HCT116 (cell line): ENCODE data around the gene NRIP2. TPM values are rescaled to one million over a fixed set of nuclear protein-coding genes. Genes with fewer than 3 reads are reported as not detected.

Experiments
- ATAC-seq: fragments of 200-7000 bp; cut with Tn5 transposase; 2 replicates; pipeline ENCODE4 v1.9.1; 2020; ENCODE audit warnings: mild to moderate bottlenecking, moderate library complexity
- BruUV-seq: library from RNA; stranded (reverse); fragments of 400-500 nt; replicated peaks from 2 replicates; lab custom pipeline; 2021; lab: Mats Ljungman, UMichigan
- CTCF ChIA-PET: fragments of 300-600 bp; sonication (Branson Sonifier 250); formaldehyde crosslinking; loops from one replicate; lab custom pipeline; 2021; ENCODE audit warnings: antibody characterized with exemption; lab: Charles Lee
- POLR2A ChIA-PET: fragments of 300-600, 350-600 bp; sonication (Branson Sonifier 250); formaldehyde crosslinking; loops from one replicate; lab custom pipeline; 2021; ENCODE audit warnings: antibody characterized with exemption; lab: Charles Lee
- RAD21 ChIA-PET, 2 experiments: fragments of 300-600 bp; sonication (Branson Sonifier 250); formaldehyde crosslinking; loops; one replicate each; lab custom pipeline; 2023; ENCODE audit warnings: low total read pairs in 2 of 2; ENCODE audit not compliant: uncharacterized antibody in 2 of 2, unreplicated experiment in 2 of 2, low non-redundant PET in 1 of 2; lab: Charles Lee
- DNase-seq: peaks from one replicate; pipeline ENCODE4 v3.0.0-alpha.2; 2010; ENCODE audit warnings: low read depth, low spot score
- H2AFZ ChIP-seq: fragments of 200-600 bp; shearing (Covaris generic), sonication (generic); 2 replicates; pipeline ENCODE4 v1.6.1; 2017; ENCODE audit warnings: low read depth, mixed run types, mixed read lengths, antibody characterized with exemption, low read length; ENCODE audit not compliant: poor library complexity, severe bottlenecking
- H3K27ac ChIP-seq: 2 replicates; pipeline ENCODE4 v1.5.1; 2012; ENCODE audit warnings: low read depth, low read length
- H3K27me3 ChIP-seq: fragments of 200-600 bp; sonication (generic); 2 replicates; pipeline ENCODE4 v1.6.1; 2016; ENCODE audit warnings: mixed run types, low read length, mixed read lengths; ENCODE audit not compliant: insufficient read depth
- H3K36me3 ChIP-seq, 2 experiments: fragments of 200-500 bp in 1 of 2; fragments of 200-600 bp in 1 of 2; sonication (Bioruptor generic) in 1 of 2; sonication (generic) in 1 of 2; 2 replicates each; pipeline versions ENCODE4 v1.5.1 to v1.6.1; 2014 to 2016; ENCODE audit warnings: low read length in 2 of 2, inconsistent platforms in 1 of 2, mixed read lengths in 1 of 2, mixed run types in 1 of 2; ENCODE audit not compliant: insufficient read depth in 2 of 2, control insufficient read depth in 1 of 2
- H3K4me1 ChIP-seq, 2 experiments: fragments of 200-600 bp in 1 of 2; sonication (generic) in 1 of 2; 2 replicates each; pipeline versions ENCODE4 v1.5.1 to v1.6.1; 2012 to 2017; ENCODE audit warnings: low read length in 2 of 2, inconsistent platforms in 1 of 2, mild to moderate bottlenecking in 1 of 2, mixed read lengths in 1 of 2, mixed run types in 1 of 2, moderate library complexity in 1 of 2; ENCODE audit not compliant: insufficient read depth in 2 of 2, control insufficient read depth in 1 of 2
- H3K4me2 ChIP-seq: fragments of 200-600 bp; sonication (generic); 2 replicates; pipeline ENCODE4 v1.6.1; 2017; ENCODE audit warnings: mixed run types, low read length, mixed read lengths
- H3K4me3 ChIP-seq, 2 experiments: fragments of 200-600 bp in 1 of 2; sonication (generic) in 1 of 2; replicated peaks in 1 of 2; 2 replicates each; pipeline ENCODE4 v1.5.1; 2011 to 2016; ENCODE audit warnings: low read length in 2 of 2, control low read depth in 1 of 2, low read depth in 1 of 2, mild to moderate bottlenecking in 1 of 2, mixed read lengths in 1 of 2, mixed run types in 1 of 2
- H3K79me2 ChIP-seq: fragments of 200-600 bp; sonication (generic); 2 replicates; pipeline ENCODE4 v1.6.1; 2017; ENCODE audit warnings: mild to moderate bottlenecking, mixed run types, low read length, moderate library complexity, mixed read lengths; ENCODE audit not compliant: insufficient read depth
- H3K9ac ChIP-seq: fragments of 200-600 bp; sonication (generic); 2 replicates; pipeline ENCODE4 v1.6.1; 2016; ENCODE audit warnings: low read length, mixed read lengths
- H3K9me2 ChIP-seq: fragments of 200-600 bp; sonication (generic), shearing (Covaris generic); 2 replicates; pipeline ENCODE4 v1.6.1; 2017; ENCODE audit warnings: mixed run types, mild to moderate bottlenecking, moderate library complexity; ENCODE audit not compliant: insufficient read depth
- H3K9me3 ChIP-seq, 2 experiments: fragments of 200-500 bp in 1 of 2; fragments of 200-600 bp in 1 of 2; sonication (Bioruptor generic) in 1 of 2; sonication (generic) in 1 of 2; 2 replicates each; pipeline ENCODE4 v1.6.1; 2014 to 2017; ENCODE audit warnings: low read length in 2 of 2, mixed read lengths in 2 of 2, inconsistent platforms in 1 of 2, low read depth in 1 of 2, mild to moderate bottlenecking in 1 of 2, mixed run types in 1 of 2, moderate library complexity in 1 of 2; ENCODE audit not compliant: control insufficient read depth in 1 of 2, insufficient read depth in 1 of 2
- H4K20me1 ChIP-seq: fragments of 200-600 bp; sonication (generic), shearing (Covaris generic); 2 replicates; pipeline ENCODE4 v1.6.1; 2017; ENCODE audit warnings: mixed run types, mild to moderate bottlenecking, moderate library complexity; ENCODE audit not compliant: insufficient read depth
- CBX3 ChIP-seq: IDR thresholded peaks from 2 replicates; pipeline ENCODE4 v1.6.1; 2012; ENCODE audit warnings: low read depth
- EGR1 ChIP-seq: IDR thresholded peaks from 2 replicates; pipeline ENCODE4 v1.6.1; 2012; ENCODE audit warnings: low read depth
- POLR2AphosphoS5 ChIP-seq: IDR thresholded peaks from 2 replicates; pipeline ENCODE4 v1.6.1; 2011; ENCODE audit warnings: mild to moderate bottlenecking, low read depth, low read length, moderate library complexity
- SP1 ChIP-seq: IDR thresholded peaks from 2 replicates; pipeline ENCODE4 v1.6.1; 2012; ENCODE audit warnings: low read depth
- YY1 ChIP-seq: IDR thresholded peaks from 2 replicates; pipeline ENCODE4 v1.6.1; 2011; ENCODE audit warnings: low read length, low read depth, moderate library complexity, mild to moderate bottlenecking; ENCODE audit not compliant: insufficient replicate concordance; ENCODE audit errors: extremely low read depth
- ZFX ChIP-seq: fragments of 450-650 bp; IDR thresholded peaks from 2 replicates; pipeline ENCODE4 v1.6.1; 2017
- ZNF274 ChIP-seq: fragments of 200-500 bp; sonication (Bioruptor generic); IDR thresholded peaks from 2 replicates; pipeline ENCODE4 v1.6.1; 2014; ENCODE audit warnings: mild to moderate bottlenecking, low read depth, low read length, inconsistent platforms
- intact Hi-C: fragments of 100-400 bp; cut with micrococcal nuclease; formaldehyde crosslinking; loops from 2 replicates; pipeline ENCODE4 v1.10.0; 2022
- total RNA-seq: library from RNA; stranded (reverse); gene quantifications from one replicate; pipeline ENCODE4 v1.2.1, GENCODE V29; 2021; ENCODE audit not compliant: unreplicated experiment
- TF ChIP-seq, protein P1 (sequence below): IDR thresholded peaks from 2 replicates; pipeline ENCODE4 v1.6.1; 2012
- TF ChIP-seq, protein P2 (sequence below), 3 experiments: fragments of 200-600 bp in 1 of 3; sonication (generic) in 1 of 3; IDR thresholded peaks in 2 of 3; conservative IDR thresholded peaks in 1 of 3; 2 replicates each; pipeline ENCODE4 v1.5.1; 2012 to 2017; ENCODE audit warnings: low read depth in 2 of 3, low read length in 2 of 3, antibody characterized with exemption in 1 of 3, borderline replicate concordance in 1 of 3, control low read depth in 1 of 3, mild to moderate bottlenecking in 1 of 3, mixed read lengths in 1 of 3, mixed run types in 1 of 3, moderate library complexity in 1 of 3; ENCODE audit not compliant: insufficient read depth in 1 of 3

Gene NRIP2
- total RNA-seq, 1 experiment from 2014 or later: not detected

DNA sequence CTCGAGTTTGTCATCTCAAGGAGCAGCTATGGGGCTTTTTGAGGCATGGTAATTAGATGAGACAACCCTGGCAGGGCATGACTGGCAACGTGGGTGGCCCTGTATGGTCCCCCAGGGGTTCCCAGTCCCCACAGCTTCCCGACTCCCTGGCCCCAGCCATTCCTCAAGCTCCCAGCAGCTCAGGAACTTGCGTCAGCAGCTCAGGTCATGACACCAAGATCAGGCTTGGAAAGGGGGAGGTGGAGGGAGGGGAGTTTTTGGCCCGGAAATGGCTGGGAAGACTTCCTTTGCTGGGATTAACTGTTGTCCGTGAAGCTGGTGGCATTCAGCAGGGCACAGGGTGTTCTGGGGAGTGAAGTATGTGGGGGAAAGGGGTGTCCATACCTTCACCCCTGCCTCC, 10.4 kb upstream of the NRIP2 start:
- no TSS peak for BruUV-seq
- ATAC-seq (0 out of 2 replicates have a peak, but pooled peaks have one; percentile 3), DNase-seq (no peak)
- no peaks in the 10 kb centered on the region for H3K9me3 ChIP-seq
- RAD21 ChIA-PET: no interaction called here
- no peak overlapping the region for H3K27ac ChIP-seq
- TF ChIP-seq CBX3 (no peak), POLR2AphosphoS5 (no peak), SP1 (no peak), ZFX (no peak), ZNF274 (no peak), YY1 (no peak), EGR1 (no peak)
- TF ChIP-seq, protein P1, sequence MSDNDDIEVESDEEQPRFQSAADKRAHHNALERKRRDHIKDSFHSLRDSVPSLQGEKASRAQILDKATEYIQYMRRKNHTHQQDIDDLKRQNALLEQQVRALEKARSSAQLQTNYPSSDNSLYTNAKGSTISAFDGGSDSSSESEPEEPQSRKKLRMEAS: no peak
- TF ChIP-seq, protein P2, sequence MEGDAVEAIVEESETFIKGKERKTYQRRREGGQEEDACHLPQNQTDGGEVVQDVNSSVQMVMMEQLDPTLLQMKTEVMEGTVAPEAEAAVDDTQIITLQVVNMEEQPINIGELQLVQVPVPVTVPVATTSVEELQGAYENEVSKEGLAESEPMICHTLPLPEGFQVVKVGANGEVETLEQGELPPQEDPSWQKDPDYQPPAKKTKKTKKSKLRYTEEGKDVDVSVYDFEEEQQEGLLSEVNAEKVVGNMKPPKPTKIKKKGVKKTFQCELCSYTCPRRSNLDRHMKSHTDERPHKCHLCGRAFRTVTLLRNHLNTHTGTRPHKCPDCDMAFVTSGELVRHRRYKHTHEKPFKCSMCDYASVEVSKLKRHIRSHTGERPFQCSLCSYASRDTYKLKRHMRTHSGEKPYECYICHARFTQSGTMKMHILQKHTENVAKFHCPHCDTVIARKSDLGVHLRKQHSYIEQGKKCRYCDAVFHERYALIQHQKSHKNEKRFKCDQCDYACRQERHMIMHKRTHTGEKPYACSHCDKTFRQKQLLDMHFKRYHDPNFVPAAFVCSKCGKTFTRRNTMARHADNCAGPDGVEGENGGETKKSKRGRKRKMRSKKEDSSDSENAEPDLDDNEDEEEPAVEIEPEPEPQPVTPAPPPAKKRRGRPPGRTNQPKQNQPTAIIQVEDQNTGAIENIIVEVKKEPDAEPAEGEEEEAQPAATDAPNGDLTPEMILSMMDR (IDR thresholded peaks at IDR 0.05 in 2 of 3, conservative IDR thresholded peaks at IDR 0.05 in 1 of 3; ENCODE audit: borderline replicate concordance in 1 of 3, insufficient read depth in 1 of 3, low read depth in 2 of 3, low read length in 2 of 3): no peak
- no peaks in the 10 kb centered on the region for H3K27me3 ChIP-seq
- peaks cover 0 to 4% of the 10 kb centered on the region in 2 experiments; a peak in 1 of 4 replicates for H3K36me3 ChIP-seq
- peaks cover 0 to 4% of the 10 kb centered on the region in 2 experiments; a peak in 1 of 4 replicates for H3K4me1 ChIP-seq
- H2AFZ ChIP-seq: no peak overlapping the region
- no peak overlapping the region for H3K9ac ChIP-seq
- no peak overlapping the region for H3K4me3 ChIP-seq
- POLR2A ChIA-PET: no interaction called here
- no peaks in the 10 kb centered on the region for H4K20me1 ChIP-seq
- no peaks in the 10 kb centered on the region for H3K9me2 ChIP-seq
- no peaks in the 10 kb centered on the region for H3K79me2 ChIP-seq
- H3K4me2 ChIP-seq: no peak overlapping the region
- intact Hi-C loops: no loop called here
- CTCF ChIA-PET: interaction anchor here (1.4 to 2.4 kb wide), 3 partner anchors 9 to 197 kb away, joined by 3 to 13 read pairs (median 8); no protein-coding TSS in a partner anchor
